NCI-H1436 treated with DMSO at 0.1 percent for 48 hours (cell line): ENCODE data around the gene FRAT2.
"Not testable (repeated sequence)": the region's sequence is repeated elsewhere in the genome, so short reads cannot be mapped to it uniquely, and the experiment has no call there.

ENCODE experiments used
- DNase-seq: peaks from one replicate; lab custom pipeline; 2025; lab: John Stamatoyannopoulos, UW

The FRAT2 gene

DNA sequence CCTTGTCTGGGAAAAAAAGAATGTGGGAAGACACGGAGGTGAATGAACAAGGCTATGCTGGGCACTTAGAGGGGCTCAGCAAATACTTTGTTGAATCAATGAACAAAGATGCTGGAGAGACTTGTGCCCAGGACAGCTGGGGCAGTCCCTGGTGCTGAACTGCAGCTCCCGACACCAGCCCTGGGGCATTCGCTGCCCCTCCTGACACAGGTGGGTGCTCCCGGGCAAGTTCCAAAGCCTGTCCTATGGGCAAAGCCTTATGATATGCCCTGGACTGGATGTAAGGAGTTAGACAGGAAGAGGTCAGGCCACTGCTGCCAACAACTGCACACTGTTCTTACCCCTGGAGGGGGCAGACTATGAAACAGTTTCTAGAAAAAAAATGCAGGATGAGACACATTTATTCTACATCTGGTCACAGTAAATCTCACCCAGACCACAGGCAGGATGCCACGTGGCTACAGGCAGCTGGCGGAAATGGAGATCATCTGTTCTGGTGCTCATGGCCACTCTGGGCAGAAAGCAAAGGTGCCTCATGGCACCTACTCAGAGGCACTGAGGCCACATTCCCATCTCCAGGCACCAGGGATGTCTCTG lies 21.9 kb upstream of the FRAT2 start:
- DNase-seq, result no peak

- DNase-seq, result no peak
These were observed 21.0 kb upstream of the FRAT2 start for GRCh38 chr10:97355571-97355975.

DNA sequence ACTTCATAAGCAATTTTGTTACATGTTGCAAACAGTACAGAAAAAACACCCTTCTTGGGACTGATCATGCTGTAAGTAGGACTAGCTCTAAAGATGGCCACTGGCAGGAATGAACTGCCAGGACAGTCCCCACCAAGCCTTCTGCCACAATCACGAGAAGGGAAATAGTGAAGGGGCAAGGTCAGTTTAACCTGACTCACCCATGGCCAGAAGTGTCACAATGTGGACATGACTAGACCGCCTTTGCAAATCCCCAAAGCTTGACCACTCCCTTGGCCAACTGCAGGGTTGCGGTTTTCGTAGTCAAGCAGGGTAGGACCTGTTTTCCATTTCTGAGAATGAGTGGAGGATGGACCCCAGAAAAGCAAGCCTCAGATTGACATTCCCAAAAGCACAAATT lies 19.4 kb upstream of the FRAT2 start:
- no peak for DNase-seq

DNA sequence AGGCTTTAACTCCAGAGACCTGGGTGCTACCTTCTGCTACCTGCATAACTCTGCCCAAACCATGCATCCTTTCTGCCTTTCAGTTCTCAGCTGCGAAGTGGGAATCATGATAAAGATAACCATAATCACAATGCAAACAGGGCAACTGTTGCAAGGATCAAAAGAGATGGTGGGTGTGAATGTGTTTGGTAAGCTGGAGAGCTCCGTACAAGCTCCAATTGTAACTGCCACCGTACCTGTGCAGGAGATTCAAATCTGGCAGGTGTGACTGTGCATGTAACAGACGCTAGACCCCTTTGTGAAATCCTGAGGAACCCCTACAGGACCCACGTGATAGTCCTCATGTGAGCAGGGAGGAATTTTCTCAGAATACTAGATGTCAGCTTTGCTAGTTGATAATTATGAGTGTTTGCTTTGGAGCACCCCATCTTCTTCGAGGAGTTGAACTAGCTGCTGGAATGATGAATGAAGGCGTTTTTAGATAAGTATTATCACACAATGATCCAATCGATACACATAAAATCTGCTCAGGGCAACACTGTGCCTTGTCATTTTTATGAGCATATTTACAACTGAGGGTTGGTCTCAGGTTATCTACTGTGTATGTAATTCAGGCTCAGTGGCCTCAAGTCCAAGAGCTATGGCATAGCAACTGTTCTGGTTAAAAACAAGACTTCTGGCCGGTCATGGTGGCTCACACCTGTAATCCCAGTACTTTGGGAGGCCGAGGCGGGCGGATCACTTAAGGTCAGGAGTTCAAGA lies 15.4 kb upstream of the FRAT2 start:
- DNase-seq, result no peak

GRCh38 chr10:97347317-97347716 lies 12.8 kb upstream of the FRAT2 start:
- no peak for DNase-seq

DNA sequence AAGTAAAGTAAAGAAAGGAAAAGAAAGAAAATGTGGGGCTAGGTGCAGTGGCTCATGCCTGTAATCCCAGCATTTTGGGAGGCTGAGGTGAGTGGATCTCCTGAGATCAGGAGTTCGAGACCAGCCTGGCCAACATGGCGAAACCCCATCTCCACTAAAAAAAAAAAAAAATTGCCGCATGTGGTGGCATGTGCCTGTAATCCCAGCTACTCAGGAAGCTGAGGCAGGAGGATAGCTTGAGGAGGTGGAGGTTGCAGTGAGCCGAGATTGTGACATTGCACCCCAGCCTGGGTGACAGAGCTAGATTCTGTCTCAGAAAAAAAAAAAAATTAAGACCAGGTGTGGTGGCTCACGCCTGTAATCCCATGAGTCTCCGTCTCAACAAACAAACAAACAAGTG lies 9.1 kb upstream of the FRAT2 start:
- not testable (repeated sequence) for DNase-seq

DNA sequence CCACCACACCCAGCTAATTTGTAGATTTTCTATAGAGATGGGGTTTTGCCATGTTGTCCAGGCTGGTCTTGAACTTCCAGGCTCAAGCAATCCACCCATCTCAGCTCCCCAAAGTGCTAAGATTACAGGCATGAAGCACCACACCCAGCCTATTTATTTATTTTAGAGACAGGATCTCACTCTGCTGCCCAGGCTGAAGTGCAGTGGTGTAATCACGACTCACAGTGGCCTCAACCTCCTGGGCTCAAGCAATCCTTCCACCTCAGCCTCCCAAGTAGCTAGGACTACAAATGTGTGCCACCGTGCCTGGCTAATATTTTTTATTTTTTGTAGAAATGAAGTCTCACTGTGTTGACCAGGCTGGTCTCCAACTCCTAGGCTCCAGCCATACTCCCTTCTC lies 6.9 kb upstream of the FRAT2 start:
- DNase-seq, result no peak

DNA sequence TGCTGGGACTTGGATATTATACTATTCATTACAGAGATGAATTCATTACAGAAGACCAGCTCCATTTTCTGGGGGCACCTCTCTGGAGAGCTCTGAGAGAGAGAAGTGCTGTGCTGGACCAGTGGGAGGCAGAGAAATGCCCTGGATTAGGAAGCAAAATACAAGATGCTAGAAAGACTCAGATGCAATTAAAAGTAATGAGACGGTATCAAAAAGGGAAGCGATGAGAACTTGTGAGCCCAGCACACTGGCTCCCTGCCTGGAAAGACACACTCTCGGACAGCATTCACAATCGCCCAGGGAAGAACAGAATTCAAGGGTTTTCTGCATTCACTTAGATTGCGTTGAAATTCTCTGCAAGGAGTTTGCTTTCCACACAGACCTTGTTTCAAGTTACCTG lies 3.5 kb upstream of the FRAT2 start:
- no peak for DNase-seq

- DNase-seq, result no peak
These were observed 2.7 kb upstream of the FRAT2 start for GRCh38 chr10:97336942-97337831.

- no peak for DNase-seq
These were observed 1.9 kb upstream of the FRAT2 start for GRCh38 chr10:97336446-97336845.

GRCh38 chr10:97336006-97336405 lies 1.5 kb upstream of the FRAT2 start:
- DNase-seq, result no peak

GRCh38 chr10:97335188-97335619 lies 675 bp upstream of the FRAT2 start:
- DNase-seq, result no peak

- no peak for DNase-seq
These were observed 744 bp downstream of the FRAT2 start for GRCh38 chr10:97333601-97334369.

- DNase-seq, result no peak
These were observed 1.3 kb downstream of the FRAT2 start for GRCh38 chr10:97333351-97333600.

DNA sequence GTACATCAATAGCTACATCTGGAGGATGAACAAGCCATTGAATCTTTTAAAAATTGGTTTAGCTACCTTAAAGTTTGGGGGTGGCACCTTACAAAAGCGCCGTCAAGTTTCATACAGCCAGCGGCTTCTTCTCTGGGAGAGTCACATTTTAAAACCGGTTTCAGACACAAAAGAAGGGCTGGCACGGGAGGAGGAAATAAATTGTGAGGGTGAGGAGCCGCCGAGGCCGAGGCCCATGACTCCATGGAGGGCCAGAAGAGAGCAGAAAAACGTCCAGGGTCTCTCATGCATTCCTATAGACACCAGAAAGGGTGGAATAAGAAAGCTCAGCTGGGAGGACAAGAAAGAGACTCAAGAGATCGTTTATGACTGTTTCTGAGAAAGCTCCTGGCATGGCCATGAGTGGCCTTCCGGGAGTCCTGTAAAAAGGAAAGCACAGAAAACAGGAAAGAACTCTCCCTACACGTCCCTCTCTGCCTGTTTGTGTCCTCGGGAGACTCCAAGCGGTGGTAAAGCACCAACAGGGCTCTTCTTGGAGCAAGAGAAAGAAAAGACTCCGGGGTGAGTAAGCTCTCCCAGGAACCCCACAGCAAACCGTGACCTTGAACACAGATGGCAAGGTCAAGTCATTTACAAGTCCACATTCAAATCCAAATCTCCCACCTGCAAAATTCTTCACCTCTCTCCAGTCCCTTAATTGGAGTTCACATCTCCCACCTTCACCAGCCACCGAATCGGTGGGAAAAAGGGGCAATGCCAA lies 1.8 kb downstream of the FRAT2 start:
- no peak for DNase-seq

DNA sequence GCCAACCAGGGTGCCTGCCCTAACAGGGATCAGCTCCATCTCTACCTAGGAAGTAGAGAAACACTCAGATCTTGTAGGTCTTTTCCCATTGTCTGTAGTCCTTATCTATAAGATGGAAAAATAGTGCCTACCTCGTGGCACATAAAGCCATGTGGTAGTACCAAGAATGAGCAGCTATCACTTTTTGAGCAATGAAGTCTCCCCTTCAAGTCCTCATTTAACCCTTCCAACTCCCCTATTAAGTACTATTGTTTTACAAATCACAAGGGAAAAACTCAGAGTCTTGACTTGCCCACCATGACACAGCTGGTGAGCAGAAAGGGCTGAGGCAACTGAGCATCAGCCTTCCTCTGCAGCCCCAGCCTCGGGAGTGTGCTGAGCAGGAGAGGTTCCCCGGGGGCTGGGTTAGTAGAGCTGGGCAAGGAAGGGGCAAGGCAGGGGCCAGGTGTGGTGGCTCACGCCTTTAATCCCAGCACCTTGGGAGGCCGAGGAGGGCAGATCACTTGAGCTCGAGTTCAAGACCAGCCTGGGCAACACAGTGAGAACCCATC lies 3.3 kb downstream of the FRAT2 start:
- DNase-seq, result no peak

- DNase-seq, result no peak
These were observed 4.8 kb downstream of the FRAT2 start for GRCh38 chr10:97329766-97330165.

- no peak for DNase-seq
These were observed 5.7 kb downstream of the FRAT2 start for GRCh38 chr10:97328646-97329453.

GRCh38 chr10:97327348-97328294 lies 6.9 kb downstream of the FRAT2 start:
- DNase-seq, result peak; percentile 10
